ENCODE measurements around the gene PREX1.

The PREX1 gene

GRCh38 chr20:48679599-48679998, 148.2 kb downstream of the PREX1 start:
- TF ChIP-seq CTCF (IDR thresholded peaks at IDR 0.05; ENCODE audit: extremely low read depth, missing control alignments), result no peak
- no peak for DNase-seq (ENCODE audit: low spot score)

- no peak for DNase-seq (ENCODE audit: low spot score)
- no peak for TF ChIP-seq CTCF (IDR thresholded peaks at IDR 0.05; ENCODE audit: extremely low read depth, missing control alignments)
Observed at GRCh38 chr20:48679011-48679410, 148.8 kb downstream of the PREX1 start.

GRCh38 chr20:48678421-48678820, 149.4 kb downstream of the PREX1 start:
- DNase-seq (ENCODE audit: low spot score), result no peak
- TF ChIP-seq CTCF (IDR thresholded peaks at IDR 0.05; ENCODE audit: extremely low read depth, missing control alignments), result no peak

GRCh38 chr20:48676795-48677460, 150.9 kb downstream of the PREX1 start:
- TF ChIP-seq CTCF (IDR thresholded peaks at IDR 0.05; ENCODE audit: extremely low read depth, missing control alignments), result no peak
- no peak for DNase-seq (ENCODE audit: low spot score)

GRCh38 chr20:48676125-48676524, 151.7 kb downstream of the PREX1 start:
- TF ChIP-seq CTCF (IDR thresholded peaks at IDR 0.05; ENCODE audit: extremely low read depth, missing control alignments), result no peak
- DNase-seq (ENCODE audit: low spot score), result no peak

GRCh38 chr20:48674461-48674860, 153.3 kb downstream of the PREX1 start:
- DNase-seq (ENCODE audit: low spot score), result no peak
- no peak for TF ChIP-seq CTCF (IDR thresholded peaks at IDR 0.05; ENCODE audit: extremely low read depth, missing control alignments)

GRCh38 chr20:48673507-48673906, 154.3 kb downstream of the PREX1 start:
- no peak for TF ChIP-seq CTCF (IDR thresholded peaks at IDR 0.05; ENCODE audit: extremely low read depth, missing control alignments)
- no peak for DNase-seq (ENCODE audit: low spot score)

Measured in GM20000 (cell line).